T1000 (cell line): ENCODE measurements around the gene DDI2.
"Not testable (repeated sequence)": the region's sequence is repeated elsewhere in the genome, so short reads cannot be mapped to it uniquely, and the experiment has no call there.

Experiments used
- DNase-seq: peaks from one replicate; lab custom pipeline; 2025; ENCODE audit warnings: mixed read lengths; lab: John Stamatoyannopoulos, UW

The DDI2 gene

GRCh38 chr1:15636436-15636835, 19.2 kb downstream of the DDI2 start:
- no peak for DNase-seq

- no peak for DNase-seq
Observed at GRCh38 chr1:15637826-15638225, 20.6 kb downstream of the DDI2 start.

- DNase-seq, result no peak
Observed at GRCh38 chr1:15639262-15639661, 22.0 kb downstream of the DDI2 start.

GRCh38 chr1:15639931-15640330, 22.7 kb downstream of the DDI2 start:
- DNase-seq, result no peak

GRCh38 chr1:15640667-15641066, 23.4 kb downstream of the DDI2 start:
- no peak for DNase-seq

- no peak for DNase-seq
Observed at GRCh38 chr1:15649937-15650336, 32.7 kb downstream of the DDI2 start.

GRCh38 chr1:15650433-15650832, 33.2 kb downstream of the DDI2 start:
- DNase-seq, result no peak

- not testable (repeated sequence) for DNase-seq
Observed at GRCh38 chr1:15652130-15652529, 34.9 kb downstream of the DDI2 start.

GRCh38 chr1:15654091-15654690, 36.9 kb downstream of the DDI2 start:
- no peak for DNase-seq

GRCh38 chr1:15656464-15656863, 39.2 kb downstream of the DDI2 start:
- DNase-seq, result no peak

- DNase-seq, result no peak
Observed at GRCh38 chr1:15657021-15657420, 39.8 kb downstream of the DDI2 start.

GRCh38 chr1:15660151-15660550, 42.9 kb downstream of the DDI2 start:
- no peak for DNase-seq

- DNase-seq, result no peak
Observed at GRCh38 chr1:15662477-15662876, 45.2 kb downstream of the DDI2 start.

- no peak for DNase-seq
Observed at GRCh38 chr1:15663925-15664324, 46.7 kb downstream of the DDI2 start.

- no peak for DNase-seq
Observed at GRCh38 chr1:15667362-15667761, 50.1 kb downstream of the DDI2 start.

- DNase-seq, result no peak
Observed at GRCh38 chr1:15668089-15668754, 51.0 kb downstream of the DDI2 start.

GRCh38 chr1:15669074-15669473, 51.8 kb downstream of the DDI2 start:
- DNase-seq, result no peak

- DNase-seq, result no peak
Observed at GRCh38 chr1:15669864-15670263, 52.6 kb downstream of the DDI2 start.

GRCh38 chr1:15671430-15671829, 54.2 kb downstream of the DDI2 start:
- no peak for DNase-seq

GRCh38 chr1:15674386-15675159, 57.3 kb downstream of the DDI2 start:
- no peak for DNase-seq

GRCh38 chr1:15676010-15676409, 58.8 kb downstream of the DDI2 start:
- DNase-seq, result no peak

GRCh38 chr1:15676688-15677661, 59.7 kb downstream of the DDI2 start:
- no peak for DNase-seq
